ENCODE data around the gene MARVELD2.
A peak's percentile ranks its signal among the peaks of the same experiment; 100 is the strongest.

MARVELD2 gene

DNA sequence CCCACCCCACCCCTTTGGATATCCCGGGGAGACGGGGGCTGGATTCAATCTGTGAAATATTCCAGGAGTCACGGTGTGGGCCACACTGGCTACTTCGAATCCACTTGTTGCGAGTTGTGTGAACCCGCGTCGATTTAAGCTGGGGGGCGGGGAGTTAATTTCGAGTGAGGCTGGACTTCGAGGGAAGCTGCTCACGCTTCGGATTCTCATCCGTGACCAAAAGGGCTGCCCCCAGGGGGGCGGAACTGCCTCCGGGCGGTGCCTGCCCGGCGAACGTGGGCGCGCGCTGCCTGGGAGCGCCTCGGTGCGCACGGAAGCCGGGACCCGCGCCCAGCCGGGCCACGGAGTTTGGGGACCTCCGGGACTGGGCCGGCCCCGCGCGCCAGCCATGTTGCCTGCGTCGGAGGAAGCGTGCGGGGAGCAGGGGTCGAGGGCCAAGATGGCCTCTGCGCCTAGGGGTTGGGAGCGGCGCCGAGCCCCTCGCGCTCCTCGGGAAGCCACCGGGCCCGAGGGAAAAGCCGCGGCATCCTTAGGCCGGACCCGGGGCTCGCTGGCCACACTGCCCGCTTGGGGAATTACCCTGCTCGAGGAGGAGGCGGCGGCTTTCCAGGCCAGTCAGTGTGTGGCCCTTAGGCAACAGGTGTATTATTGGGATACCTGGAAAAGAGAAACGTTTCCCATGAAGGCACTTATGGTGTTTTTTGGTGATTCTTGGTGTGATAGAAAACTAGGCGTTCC is 78.6 kb downstream of the MARVELD2 start:
- DNase-seq (ENCODE audit: low read depth in 3 of 3), result peak in 1 of 3 experiments; percentile 14
